GM23338 (cell line): ENCODE results near the gene CCDC197. TPM values are rescaled to one million over a fixed set of nuclear protein-coding genes. Genes with fewer than 3 reads are reported as not detected.

Experiments used
- ATAC-seq: fragments of 200-7000 bp; cut with Tn5 transposase; 3 replicates; pipeline ENCODE4 v1.9.1; 2020
- DNase-seq: peaks from one replicate; pipeline ENCODE4 v3.0.0-alpha.2; 2015; ENCODE audit warnings: low spot score
- H2AFZ ChIP-seq: fragments of 200-600 bp; sonication (generic); 2 replicates; pipeline ENCODE4 v1.8.0; 2016; ENCODE audit warnings: antibody characterized with exemption, mild to moderate bottlenecking, moderate library complexity
- H3F3A ChIP-seq: fragments of 200-600 bp; sonication (generic); replicated peaks from 2 replicates; pipeline ENCODE4 v1.8.0; 2017; ENCODE audit warnings: antibody characterized with exemption, mixed run types, low read depth
- H3K27ac ChIP-seq: fragments of 200-600 bp; sonication (generic); 2 replicates; pipeline ENCODE4 v1.6.1; 2016; ENCODE audit warnings: low read depth
- H3K27me3 ChIP-seq: fragments of 200-600 bp; sonication (generic); 2 replicates; pipeline ENCODE4 v1.8.0; 2016; ENCODE audit warnings: mild to moderate bottlenecking, mixed run types, moderate library complexity; ENCODE audit not compliant: insufficient read depth
- H3K36me3 ChIP-seq: fragments of 200-600 bp; sonication (generic); 2 replicates; pipeline ENCODE4 v1.8.0; 2016; ENCODE audit warnings: mild to moderate bottlenecking; ENCODE audit not compliant: insufficient read depth
- H3K4me1 ChIP-seq: fragments of 200-600 bp; sonication (generic); 2 replicates; pipeline ENCODE4 v1.8.0; 2016; ENCODE audit warnings: mild to moderate bottlenecking, moderate library complexity; ENCODE audit not compliant: insufficient read depth
- H3K4me2 ChIP-seq: fragments of 200-600 bp; sonication (generic); 2 replicates; pipeline ENCODE4 v1.7.1; 2017; ENCODE audit warnings: mixed run types
- H3K4me3 ChIP-seq: fragments of 200-600 bp; sonication (generic); 2 replicates; pipeline ENCODE4 v1.6.1; 2016; ENCODE audit warnings: mixed run types
- H3K79me2 ChIP-seq: fragments of 200-600 bp; sonication (generic); replicated peaks from 2 replicates; pipeline ENCODE4 v1.8.0; 2017; ENCODE audit warnings: mild to moderate bottlenecking; ENCODE audit not compliant: insufficient read depth
- H3K9me2 ChIP-seq: fragments of 200-600 bp; sonication (generic); 2 replicates; pipeline ENCODE4 v1.8.0; 2017; ENCODE audit not compliant: insufficient read depth
- H4K20me1 ChIP-seq: fragments of 200-600 bp; sonication (generic); replicated peaks from 2 replicates; pipeline ENCODE4 v1.8.0; 2017; ENCODE audit warnings: mild to moderate bottlenecking; ENCODE audit not compliant: insufficient read depth
- H3K27ac Mint-ChIP-seq: 2 replicates; pipeline ENCODE4 v1.8.0; 2020; ENCODE audit warnings: inconsistent platforms, mild to moderate bottlenecking, moderate library complexity, mixed read lengths
- H3K27me3 Mint-ChIP-seq: 3 replicates; pipeline ENCODE4 v1.8.0; 2022; ENCODE audit warnings: low read depth, mild to moderate bottlenecking, moderate library complexity, mixed read lengths, inconsistent platforms; ENCODE audit not compliant: insufficient read depth, poor library complexity
- H3K36me3 Mint-ChIP-seq: 3 replicates; pipeline ENCODE4 v1.8.0; 2021; ENCODE audit warnings: low read depth, mild to moderate bottlenecking, inconsistent platforms, moderate library complexity, mixed read lengths
- H3K4me1 Mint-ChIP-seq: 3 replicates; pipeline ENCODE4 v1.8.0; 2020; ENCODE audit warnings: mild to moderate bottlenecking, inconsistent platforms, mixed read lengths
- H3K4me3 Mint-ChIP-seq: 3 replicates; pipeline ENCODE4 v1.8.0; 2021; ENCODE audit warnings: moderate library complexity, mild to moderate bottlenecking, inconsistent platforms, mixed read lengths
- H3K9me3 Mint-ChIP-seq: 3 replicates; pipeline ENCODE4 v1.8.0; 2020; ENCODE audit warnings: moderate library complexity, mild to moderate bottlenecking, inconsistent platforms, mixed read lengths
- polyA plus RNA-seq: library from polyadenylated mRNA; unstranded; fragments of >200 nt; fragmentation: Nextera tagmentation; extraction: Ambion mirVana; gene quantifications from 2 replicates; pipeline ENCODE4 v1.2.1, GENCODE V29; 2016
- total RNA-seq: library from RNA; depleted of rRNA; stranded (reverse); fragments of >200 nt; shearing (Covaris generic); gene quantifications from 2 replicates; pipeline ENCODE4 v1.2.3, GENCODE V29; 2014
- TF ChIP-seq, protein P1 (sequence below): fragments of 250-450 bp; sonication (Bioruptor Pico); IDR thresholded peaks from 2 replicates; pipeline ENCODE4 v1.5.0; 2020; ENCODE audit warnings: mild to moderate bottlenecking, moderate library complexity
- TF ChIP-seq, protein P2 (sequence below): IDR thresholded peaks from one replicate; pipeline ENCODE4 v1.6.1; 2018; ENCODE audit warnings: antibody characterized with exemption; ENCODE audit not compliant: unreplicated experiment

CCDC197 gene
- total and polyA plus RNA-seq, 2 experiments from 2014 or later, result not detected

DNA sequence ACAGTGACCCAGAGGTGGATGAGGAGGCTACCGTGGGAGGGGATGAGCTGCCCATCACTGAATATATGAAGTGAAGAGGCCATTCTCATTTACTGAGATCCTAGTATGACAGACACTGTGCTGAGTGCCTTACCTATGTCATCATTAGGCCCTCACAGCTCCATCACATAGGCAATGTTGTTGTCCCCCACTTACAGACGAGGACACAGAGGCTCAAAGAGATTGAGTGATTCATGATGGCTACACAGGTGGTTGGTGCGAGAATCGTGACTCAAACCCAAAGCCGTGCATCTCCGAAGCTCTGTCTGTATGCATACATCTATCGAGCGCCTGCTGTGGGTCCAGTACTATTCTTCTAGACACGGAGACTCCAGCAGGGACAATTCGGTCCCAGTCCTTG is 5.9 kb upstream of the CCDC197 start (continued):
- TF ChIP-seq, protein P1, sequence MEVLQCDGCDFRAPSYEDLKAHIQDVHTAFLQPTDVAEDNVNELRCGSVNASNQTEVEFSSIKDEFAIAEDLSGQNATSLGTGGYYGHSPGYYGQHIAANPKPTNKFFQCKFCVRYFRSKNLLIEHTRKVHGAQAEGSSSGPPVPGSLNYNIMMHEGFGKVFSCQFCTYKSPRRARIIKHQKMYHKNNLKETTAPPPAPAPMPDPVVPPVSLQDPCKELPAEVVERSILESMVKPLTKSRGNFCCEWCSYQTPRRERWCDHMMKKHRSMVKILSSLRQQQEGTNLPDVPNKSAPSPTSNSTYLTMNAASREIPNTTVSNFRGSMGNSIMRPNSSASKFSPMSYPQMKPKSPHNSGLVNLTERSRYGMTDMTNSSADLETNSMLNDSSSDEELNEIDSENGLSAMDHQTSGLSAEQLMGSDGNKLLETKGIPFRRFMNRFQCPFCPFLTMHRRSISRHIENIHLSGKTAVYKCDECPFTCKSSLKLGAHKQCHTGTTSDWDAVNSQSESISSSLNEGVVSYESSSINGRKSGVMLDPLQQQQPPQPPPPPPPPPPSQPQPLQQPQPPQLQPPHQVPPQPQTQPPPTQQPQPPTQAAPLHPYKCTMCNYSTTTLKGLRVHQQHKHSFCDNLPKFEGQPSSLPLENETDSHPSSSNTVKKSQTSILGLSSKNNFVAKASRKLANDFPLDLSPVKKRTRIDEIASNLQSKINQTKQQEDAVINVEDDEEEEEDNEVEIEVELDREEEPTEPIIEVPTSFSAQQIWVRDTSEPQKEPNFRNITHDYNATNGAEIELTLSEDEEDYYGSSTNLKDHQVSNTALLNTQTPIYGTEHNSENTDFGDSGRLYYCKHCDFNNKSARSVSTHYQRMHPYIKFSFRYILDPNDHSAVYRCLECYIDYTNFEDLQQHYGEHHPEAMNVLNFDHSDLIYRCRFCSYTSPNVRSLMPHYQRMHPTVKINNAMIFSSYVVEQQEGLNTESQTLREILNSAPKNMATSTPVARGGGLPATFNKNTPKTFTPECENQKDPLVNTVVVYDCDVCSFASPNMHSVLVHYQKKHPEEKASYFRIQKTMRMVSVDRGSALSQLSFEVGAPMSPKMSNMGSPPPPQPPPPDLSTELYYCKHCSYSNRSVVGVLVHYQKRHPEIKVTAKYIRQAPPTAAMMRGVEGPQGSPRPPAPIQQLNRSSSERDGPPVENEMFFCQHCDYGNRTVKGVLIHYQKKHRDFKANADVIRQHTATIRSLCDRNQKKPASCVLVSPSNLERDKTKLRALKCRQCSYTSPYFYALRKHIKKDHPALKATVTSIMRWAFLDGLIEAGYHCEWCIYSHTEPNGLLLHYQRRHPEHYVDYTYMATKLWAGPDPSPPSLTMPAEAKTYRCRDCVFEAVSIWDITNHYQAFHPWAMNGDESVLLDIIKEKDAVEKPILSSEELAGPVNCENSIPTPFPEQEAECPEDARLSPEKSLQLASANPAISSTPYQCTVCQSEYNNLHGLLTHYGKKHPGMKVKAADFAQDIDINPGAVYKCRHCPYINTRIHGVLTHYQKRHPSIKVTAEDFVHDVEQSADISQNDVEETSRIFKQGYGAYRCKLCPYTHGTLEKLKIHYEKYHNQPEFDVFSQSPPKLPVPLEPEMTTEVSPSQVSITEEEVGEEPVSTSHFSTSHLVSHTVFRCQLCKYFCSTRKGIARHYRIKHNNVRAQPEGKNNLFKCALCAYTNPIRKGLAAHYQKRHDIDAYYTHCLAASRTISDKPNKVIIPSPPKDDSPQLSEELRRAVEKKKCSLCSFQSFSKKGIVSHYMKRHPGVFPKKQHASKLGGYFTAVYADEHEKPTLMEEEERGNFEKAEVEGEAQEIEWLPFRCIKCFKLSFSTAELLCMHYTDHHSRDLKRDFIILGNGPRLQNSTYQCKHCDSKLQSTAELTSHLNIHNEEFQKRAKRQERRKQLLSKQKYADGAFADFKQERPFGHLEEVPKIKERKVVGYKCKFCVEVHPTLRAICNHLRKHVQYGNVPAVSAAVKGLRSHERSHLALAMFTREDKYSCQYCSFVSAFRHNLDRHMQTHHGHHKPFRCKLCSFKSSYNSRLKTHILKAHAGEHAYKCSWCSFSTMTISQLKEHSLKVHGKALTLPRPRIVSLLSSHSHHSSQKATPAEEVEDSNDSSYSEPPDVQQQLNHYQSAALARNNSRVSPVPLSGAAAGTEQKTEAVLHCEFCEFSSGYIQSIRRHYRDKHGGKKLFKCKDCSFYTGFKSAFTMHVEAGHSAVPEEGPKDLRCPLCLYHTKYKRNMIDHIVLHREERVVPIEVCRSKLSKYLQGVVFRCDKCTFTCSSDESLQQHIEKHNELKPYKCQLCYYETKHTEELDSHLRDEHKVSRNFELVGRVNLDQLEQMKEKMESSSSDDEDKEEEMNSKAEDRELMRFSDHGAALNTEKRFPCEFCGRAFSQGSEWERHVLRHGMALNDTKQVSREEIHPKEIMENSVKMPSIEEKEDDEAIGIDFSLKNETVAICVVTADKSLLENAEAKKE (CRISPR knock-in tag), result no peak

DNA sequence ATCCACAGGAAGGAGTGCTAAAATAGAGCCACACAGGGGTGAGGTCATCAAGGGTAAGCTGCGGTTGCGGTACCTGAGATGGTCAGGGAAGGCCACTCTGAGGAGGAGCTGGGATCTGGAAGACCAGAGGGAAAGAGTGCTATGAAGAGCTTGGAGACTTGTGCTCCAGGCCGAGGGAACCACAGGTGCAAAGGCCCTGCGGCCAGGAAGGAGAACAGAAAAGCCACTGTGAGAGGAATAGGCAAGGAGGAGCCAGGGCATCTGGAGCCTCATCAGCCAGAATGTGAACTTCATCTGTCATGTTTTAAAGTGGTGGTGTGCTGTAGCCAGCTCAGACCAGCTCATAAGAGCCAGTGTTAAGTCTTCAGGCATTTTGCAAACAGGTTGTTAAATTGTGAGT is 5.5 kb upstream of the CCDC197 start:
- TF ChIP-seq, protein P2, sequence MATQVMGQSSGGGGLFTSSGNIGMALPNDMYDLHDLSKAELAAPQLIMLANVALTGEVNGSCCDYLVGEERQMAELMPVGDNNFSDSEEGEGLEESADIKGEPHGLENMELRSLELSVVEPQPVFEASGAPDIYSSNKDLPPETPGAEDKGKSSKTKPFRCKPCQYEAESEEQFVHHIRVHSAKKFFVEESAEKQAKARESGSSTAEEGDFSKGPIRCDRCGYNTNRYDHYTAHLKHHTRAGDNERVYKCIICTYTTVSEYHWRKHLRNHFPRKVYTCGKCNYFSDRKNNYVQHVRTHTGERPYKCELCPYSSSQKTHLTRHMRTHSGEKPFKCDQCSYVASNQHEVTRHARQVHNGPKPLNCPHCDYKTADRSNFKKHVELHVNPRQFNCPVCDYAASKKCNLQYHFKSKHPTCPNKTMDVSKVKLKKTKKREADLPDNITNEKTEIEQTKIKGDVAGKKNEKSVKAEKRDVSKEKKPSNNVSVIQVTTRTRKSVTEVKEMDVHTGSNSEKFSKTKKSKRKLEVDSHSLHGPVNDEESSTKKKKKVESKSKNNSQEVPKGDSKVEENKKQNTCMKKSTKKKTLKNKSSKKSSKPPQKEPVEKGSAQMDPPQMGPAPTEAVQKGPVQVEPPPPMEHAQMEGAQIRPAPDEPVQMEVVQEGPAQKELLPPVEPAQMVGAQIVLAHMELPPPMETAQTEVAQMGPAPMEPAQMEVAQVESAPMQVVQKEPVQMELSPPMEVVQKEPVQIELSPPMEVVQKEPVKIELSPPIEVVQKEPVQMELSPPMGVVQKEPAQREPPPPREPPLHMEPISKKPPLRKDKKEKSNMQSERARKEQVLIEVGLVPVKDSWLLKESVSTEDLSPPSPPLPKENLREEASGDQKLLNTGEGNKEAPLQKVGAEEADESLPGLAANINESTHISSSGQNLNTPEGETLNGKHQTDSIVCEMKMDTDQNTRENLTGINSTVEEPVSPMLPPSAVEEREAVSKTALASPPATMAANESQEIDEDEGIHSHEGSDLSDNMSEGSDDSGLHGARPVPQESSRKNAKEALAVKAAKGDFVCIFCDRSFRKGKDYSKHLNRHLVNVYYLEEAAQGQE, result no peak
- peaks cover 14% of the 10 kb centered on the region for H3K27me3 Mint-ChIP-seq
- H3K9me2 ChIP-seq, result no peaks in the 10 kb centered on the region
- no peak overlapping the region for H3K4me2 ChIP-seq
- H4K20me1 ChIP-seq, result no peaks in the 10 kb centered on the region
- no peaks in the 10 kb centered on the region for H3K79me2 ChIP-seq
- peaks cover 10% of the 10 kb centered on the region for H3K4me1 Mint-ChIP-seq
- H3K4me3 Mint-ChIP-seq, result no peak overlapping the region
- no peaks in the 10 kb centered on the region for H3K4me1 ChIP-seq
- no peaks in the 10 kb centered on the region for H3K9me3 Mint-ChIP-seq
- no peaks in the 10 kb centered on the region for H3K36me3 ChIP-seq
- no peak overlapping the region for H3K27ac ChIP-seq
- no peak overlapping the region for H2AFZ ChIP-seq
- no peaks in the 10 kb centered on the region; the same call in 2 of the 3 replicates for H3K36me3 Mint-ChIP-seq
- DNase-seq (no peak), ATAC-seq (no peak)
- H3F3A ChIP-seq, result no peaks in the 10 kb centered on the region
- H3K27me3 ChIP-seq, result no peaks in the 10 kb centered on the region
- H3K27ac Mint-ChIP-seq, result no peak overlapping the region
- H3K4me3 ChIP-seq, result no peak overlapping the region
